Psoas muscle (tissue), 8 donors: ENCODE measurements around the gene ANKRD55. TPM values are rescaled to one million over a fixed set of nuclear protein-coding genes. Genes with fewer than 3 reads are reported as not detected.

Experiments used
- ATAC-seq, 4 donors: fragments of 200-7000 bp; cut with Tn5 transposase; one replicate each; pipeline ENCODE4 v1.9.1; 2020; ENCODE audit warnings: moderate library complexity in 3 of 4, mild to moderate bottlenecking in 2 of 4
- DNase-seq, 2 donors: peaks; one replicate each; pipeline ENCODE4 v3.0.0-alpha.2; 2020
- H3K27ac ChIP-seq: fragments of 200-600 bp; one replicate; pipeline ENCODE4 v1.8.0; 2022
- H3K27me3 ChIP-seq, 3 donors: fragments of 200-600 bp in 1 of 3; one replicate each; pipeline versions ENCODE4 v1.6.1 to v1.8.0; 2013 to 2022; ENCODE audit warnings: low read length in 2 of 3, mild to moderate bottlenecking in 2 of 3, moderate library complexity in 1 of 3; ENCODE audit not compliant: insufficient read depth in 3 of 3
- H3K36me3 ChIP-seq, 2 donors: fragments of 200-600 bp in 1 of 2; one replicate each; pipeline versions ENCODE4 v1.6.1 to v1.8.0; 2013 to 2022; ENCODE audit warnings: low read depth in 1 of 2, mild to moderate bottlenecking in 1 of 2, moderate library complexity in 1 of 2; ENCODE audit not compliant: insufficient read depth in 1 of 2
- H3K4me1 ChIP-seq: fragments of 200-600 bp; one replicate; pipeline ENCODE4 v1.8.0; 2022
- H3K4me3 ChIP-seq: fragments of 200-600 bp; one replicate; pipeline ENCODE4 v1.8.0; 2022; ENCODE audit warnings: mild to moderate bottlenecking
- H3K9me3 ChIP-seq: fragments of 200-600 bp; one replicate; pipeline ENCODE4 v1.8.0; 2022
- WGBS, 3 donors: extraction: QIAGEN DNeasy Blood & Tissue Kit; methylation state at CpG; one replicate each; pipeline versions ENCODE4 v1.1.6 to v1.1.7; 2013; 5-methylcytosine and 5-hydroxymethylcytosine counted together
- intact Hi-C, 2 donors: fragments of 100-400 bp; cut with DNase I; formaldehyde crosslinking; loops; one replicate each; pipeline versions ENCODE4 v1.11.0 to v1.14.2; 2022
- polyA plus RNA-seq, 3 donors: library from polyadenylated mRNA; stranded (reverse); fragments of 200-250 nt; gene quantifications; one replicate each; pipeline ENCODE4 v1.2.3, GENCODE V29; 2013
- total RNA-seq, 4 donors: library from RNA; stranded (reverse); fragmentation: NEBNext Ultra II Directional in 2 of 4; extraction: Animal tissue kit (Norgen Biotek cat#: 25700) in 2 of 4; gene quantifications; one replicate each; pipeline versions ENCODE4 v1.2.1 to v1.2.4, GENCODE V29; 2021 to 2023
- TF ChIP-seq, protein P1 (sequence below): fragments of 200-600 bp; IDR thresholded peaks from one replicate; pipeline ENCODE4 v1.8.0; 2022; ENCODE audit warnings: antibody characterized with exemption
- donor health status: healthy with polysubstance abuse.
- donor health status: DM: no; HTN: no; CAD: no; lungs with moderate emphysema.
- donor health status: Bipolar disorder and iron deficiency.
- donor health status: healthy.
- donor health status: DM: yes; HTN: yes; CAD: no.
- donor health status: DM: no; HTN: no; CAD: no.
- donor health status: DM: no; HTN: no; CAD: no.
- donor health status: DM: yes; HTN: yes; CAD: no.

The ANKRD55 gene
- total and polyA plus RNA-seq, 7 donors: 0.01 to 0.04 TPM; not detected in 5

DNA sequence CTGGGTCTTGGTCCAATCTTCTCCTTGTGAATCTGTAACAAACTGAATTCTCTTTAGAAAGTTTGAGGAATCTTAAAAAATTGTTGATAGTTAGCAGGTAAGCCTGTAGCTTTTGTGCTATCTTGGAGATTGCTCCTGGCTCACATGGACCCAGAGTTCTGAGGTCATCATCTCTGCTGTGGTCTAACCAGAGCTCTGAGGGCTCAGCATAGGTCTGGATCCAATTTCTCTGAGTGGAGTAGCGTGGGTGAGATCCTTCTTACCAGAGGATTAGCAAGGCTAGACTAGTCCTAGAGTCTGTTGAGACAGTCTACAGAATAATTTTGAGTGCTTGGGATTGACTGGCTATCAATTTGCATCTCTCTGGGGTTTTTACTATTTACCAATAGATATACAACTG, 177.8 kb downstream of the ANKRD55 start:
- Histone ChIP-seq H3K9me3 (peaks cover 4% of the 10 kb centered on the region), H3K27ac (no peak overlapping the region), H3K36me3 (no peaks in the 10 kb centered on the region), H3K4me3 (no peak overlapping the region), H3K4me1 (peaks cover 6% of the 10 kb centered on the region), H3K27me3 (no peaks in the 10 kb centered on the region)
- WGBS, 3 donors: 61 to 85% (median 80%) methylated on average over 1 of the region's 1 CpG
- DNase-seq: no peak
- no peak for ATAC-seq
- TF ChIP-seq, protein P1, sequence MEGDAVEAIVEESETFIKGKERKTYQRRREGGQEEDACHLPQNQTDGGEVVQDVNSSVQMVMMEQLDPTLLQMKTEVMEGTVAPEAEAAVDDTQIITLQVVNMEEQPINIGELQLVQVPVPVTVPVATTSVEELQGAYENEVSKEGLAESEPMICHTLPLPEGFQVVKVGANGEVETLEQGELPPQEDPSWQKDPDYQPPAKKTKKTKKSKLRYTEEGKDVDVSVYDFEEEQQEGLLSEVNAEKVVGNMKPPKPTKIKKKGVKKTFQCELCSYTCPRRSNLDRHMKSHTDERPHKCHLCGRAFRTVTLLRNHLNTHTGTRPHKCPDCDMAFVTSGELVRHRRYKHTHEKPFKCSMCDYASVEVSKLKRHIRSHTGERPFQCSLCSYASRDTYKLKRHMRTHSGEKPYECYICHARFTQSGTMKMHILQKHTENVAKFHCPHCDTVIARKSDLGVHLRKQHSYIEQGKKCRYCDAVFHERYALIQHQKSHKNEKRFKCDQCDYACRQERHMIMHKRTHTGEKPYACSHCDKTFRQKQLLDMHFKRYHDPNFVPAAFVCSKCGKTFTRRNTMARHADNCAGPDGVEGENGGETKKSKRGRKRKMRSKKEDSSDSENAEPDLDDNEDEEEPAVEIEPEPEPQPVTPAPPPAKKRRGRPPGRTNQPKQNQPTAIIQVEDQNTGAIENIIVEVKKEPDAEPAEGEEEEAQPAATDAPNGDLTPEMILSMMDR: no peak
- intact Hi-C loops: no loop called here

DNA sequence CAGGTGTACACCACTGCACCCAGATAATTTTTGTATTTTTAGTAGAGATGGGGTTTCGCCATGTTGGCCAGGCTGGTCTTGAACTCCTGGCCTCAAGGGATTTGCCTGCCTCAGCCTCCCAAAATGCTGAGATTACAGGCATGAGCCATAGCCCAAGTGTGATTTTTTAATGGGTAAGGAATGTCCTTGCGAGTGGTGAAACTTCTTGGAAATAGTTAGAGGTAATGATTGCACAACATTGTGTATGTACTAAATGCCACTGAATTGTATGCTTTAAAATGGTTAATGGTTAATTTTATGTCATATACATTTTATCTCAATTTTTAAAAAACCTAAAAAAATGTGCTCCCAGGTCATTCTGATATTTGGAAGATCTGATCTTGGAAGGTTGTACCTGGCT, 178.5 kb downstream of the ANKRD55 start:
- H3K36me3 ChIP-seq: no peaks in the 10 kb centered on the region
- peaks cover 6% of the 10 kb centered on the region for H3K4me1 ChIP-seq
- DNase-seq (no peak), ATAC-seq (no peak)
- no peak overlapping the region for H3K4me3 ChIP-seq
- 92 to 95% (median 94%) methylated on average over 2 of the region's 2 CpGs for WGBS, 3 donors
- TF ChIP-seq, protein P1: no peak
- intact Hi-C loops: no loop called here
- no peaks in the 10 kb centered on the region for H3K27me3 ChIP-seq
- H3K27ac ChIP-seq: no peak overlapping the region
- H3K9me3 ChIP-seq: peaks cover 4% of the 10 kb centered on the region

DNA sequence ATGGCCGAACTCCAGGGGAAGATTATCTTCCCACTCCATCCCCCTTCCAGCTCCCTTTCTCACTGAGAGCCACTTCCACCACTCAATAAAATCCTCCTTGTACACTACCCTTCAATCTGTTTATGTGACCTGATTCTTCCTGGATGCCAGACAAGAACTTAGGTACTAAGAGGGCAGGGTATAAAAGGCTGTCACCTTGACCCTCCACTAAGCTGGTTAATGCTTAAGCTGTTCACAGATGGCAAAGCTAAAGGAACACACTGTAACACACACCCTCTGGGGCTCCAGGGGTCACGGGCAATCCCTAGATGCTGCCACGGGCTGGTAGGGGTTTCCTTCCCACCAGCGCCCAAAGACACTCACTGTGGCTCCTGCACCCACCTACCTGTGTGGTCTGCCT, 179.8 kb downstream of the ANKRD55 start:
- Histone ChIP-seq H3K4me3 (no peak overlapping the region), H3K27me3 (no peaks in the 10 kb centered on the region), H3K9me3 (peaks cover 4% of the 10 kb centered on the region), H3K4me1 (peaks cover 5% of the 10 kb centered on the region), H3K36me3 (no peaks in the 10 kb centered on the region), H3K27ac (no peak overlapping the region)
- DNase-seq (no peak), ATAC-seq (no peak)
- intact Hi-C loops: no loop called here
- WGBS, 3 donors: 89 to 95% (median 90%) methylated on average over 4 of the region's 4 CpGs
- TF ChIP-seq, protein P1: no peak

DNA sequence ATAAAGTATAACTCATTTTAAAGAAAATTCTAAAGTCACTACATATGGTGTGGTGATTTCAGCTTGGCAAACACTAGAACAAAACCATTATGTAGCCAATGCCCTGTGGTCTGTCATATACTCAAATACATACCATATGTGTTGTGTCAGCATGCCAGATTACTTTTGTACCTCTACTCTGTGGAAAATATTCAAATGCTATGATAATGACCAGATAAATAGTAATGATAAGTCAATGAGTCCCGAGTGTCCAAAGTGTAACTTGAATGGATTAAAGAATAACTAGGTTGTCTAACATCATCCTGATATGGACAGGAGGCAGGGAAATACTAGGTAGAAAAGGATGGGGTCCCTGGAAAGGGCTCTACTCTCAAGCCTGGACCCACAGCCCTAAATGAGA, 180.4 kb downstream of the ANKRD55 start:
- ATAC-seq: no peak
- Histone ChIP-seq H3K36me3 (no peaks in the 10 kb centered on the region), H3K27me3 (no peaks in the 10 kb centered on the region), H3K4me3 (no peak overlapping the region), H3K4me1 (no peaks in the 10 kb centered on the region), H3K27ac (no peak overlapping the region), H3K9me3 (peaks cover 4% of the 10 kb centered on the region)
- intact Hi-C loops: no loop called here
- 85 to 100% (median 91%) methylated on average over 1 of the region's 1 CpG for WGBS, 3 donors
- TF ChIP-seq, protein P1: no peak
- DNase-seq: no peak

DNA sequence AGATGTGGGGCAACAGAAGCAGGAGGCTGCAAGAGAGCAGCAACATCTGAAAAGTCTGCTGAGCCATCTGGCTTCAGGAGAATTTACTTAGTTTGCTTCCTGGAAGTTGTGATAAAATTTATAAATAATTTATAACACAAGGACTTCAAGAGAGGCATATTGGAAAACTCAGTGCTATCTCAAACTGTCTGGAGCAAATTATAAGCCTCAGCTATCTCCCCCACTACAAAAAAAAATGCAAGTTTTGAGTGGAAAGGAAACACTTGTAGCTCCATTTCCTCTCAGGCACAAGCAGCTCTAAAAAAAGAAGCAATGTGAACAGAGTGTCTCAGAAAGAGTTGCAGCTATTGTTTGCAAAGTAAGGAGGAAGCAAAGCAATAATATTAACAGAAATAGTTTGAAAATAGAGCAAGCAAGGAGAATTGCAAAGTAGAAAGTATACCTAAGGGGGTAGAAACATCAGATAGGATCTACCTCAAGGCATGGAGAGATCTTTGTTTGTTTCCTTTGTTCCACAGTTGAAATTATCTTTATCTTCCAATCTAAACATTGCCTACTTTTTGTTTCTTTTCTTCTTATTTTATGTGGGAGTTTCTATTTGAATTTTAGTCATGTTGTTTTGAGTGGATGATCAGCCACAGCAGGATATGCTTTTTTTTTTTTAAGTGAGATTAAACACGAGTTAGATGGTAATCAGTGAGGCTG, 182.4 kb downstream of the ANKRD55 start:
- no peak for ATAC-seq
- 29 to 42% (median 30%) methylated on average over 1 of the region's 1 CpG for WGBS, 3 donors
- DNase-seq: no peak
- TF ChIP-seq, protein P1: no peak
- H3K4me3 ChIP-seq: no peak overlapping the region
- no peaks in the 10 kb centered on the region for H3K36me3 ChIP-seq
- H3K9me3 ChIP-seq: peaks cover 4% of the 10 kb centered on the region
- H3K4me1 ChIP-seq: no peaks in the 10 kb centered on the region
- intact Hi-C loops: no loop called here
- H3K27me3 ChIP-seq: no peaks in the 10 kb centered on the region
- no peak overlapping the region for H3K27ac ChIP-seq
